Tibial nerve (tissue), 4 donors: ENCODE data around the gene SPTB. TPM values are rescaled to one million over a fixed set of nuclear protein-coding genes. Genes with fewer than 3 reads are reported as not detected.

ENCODE experiments used
- DNase-seq, 2 donors: peaks; one replicate each; pipeline ENCODE4 v3.0.0-alpha.2; 2019; ENCODE audit warnings: low spot score in 2 of 2
- H3K27ac ChIP-seq, 4 donors: fragments of 200-600 bp; sonication (generic) in 3 of 4; one replicate each; pipeline ENCODE4 v1.5.1; 2017 to 2019; ENCODE audit warnings: mild to moderate bottlenecking in 1 of 4
- H3K27me3 ChIP-seq, 2 donors: fragments of 200-600 bp; sonication (generic) in 1 of 2; one replicate each; pipeline versions ENCODE4 v1.5.1 to v1.6.0; 2017 to 2019
- H3K36me3 ChIP-seq, 3 donors: fragments of 200-600 bp; sonication (generic); one replicate each; pipeline ENCODE4 v1.5.1; 2018 to 2019
- H3K4me1 ChIP-seq, 4 donors: fragments of 200-600 bp; sonication (generic) in 3 of 4; one replicate each; pipeline ENCODE4 v1.5.1; 2017 to 2019
- H3K4me3 ChIP-seq, 4 donors: fragments of 200-600 bp; sonication (generic) in 3 of 4; one replicate each; pipeline ENCODE4 v1.5.1; 2017 to 2019; ENCODE audit warnings: mild to moderate bottlenecking in 1 of 4, moderate library complexity in 1 of 4
- H3K9me3 ChIP-seq, 4 donors: fragments of 200-600 bp; sonication (generic) in 3 of 4; one replicate each; pipeline ENCODE4 v1.5.1; 2017 to 2019
- CTCF ChIP-seq, 5 experiments: fragments of 200-600 bp in 3 of 5; fragments of 450-650 bp in 2 of 5; sonication (generic) in 3 of 5; IDR thresholded peaks; one replicate each; pipeline ENCODE4 v1.5.1; 2016 to 2019; ENCODE audit warnings: antibody characterized with exemption in 5 of 5, mild to moderate bottlenecking in 3 of 5, moderate library complexity in 2 of 5
- EP300 ChIP-seq, 2 donors: sonication (generic); formaldehyde crosslinking; IDR thresholded peaks; one replicate each; pipeline ENCODE4 v1.6.1; 2017; ENCODE audit warnings: antibody characterized with exemption in 2 of 2, mild to moderate bottlenecking in 1 of 2
- POLR2A ChIP-seq, 2 donors: fragments of 450-650 bp; IDR thresholded peaks; one replicate each; pipeline ENCODE4 v1.6.1; 2017; ENCODE audit warnings: antibody characterized with exemption in 2 of 2, mild to moderate bottlenecking in 2 of 2, moderate library complexity in 2 of 2
- WGBS, 2 donors: methylation state at CpG; one replicate each; pipeline ENCODE4 v1.1.5; 2018; 5-methylcytosine and 5-hydroxymethylcytosine counted together
- total RNA-seq, 4 donors: library from RNA; depleted of rRNA; stranded (reverse); fragments of >200 nt; gene quantifications; one replicate each; pipeline ENCODE4 v1.1.0, GENCODE V29; 2016

SPTB gene
- total RNA-seq, 4 donors from 2014 or later, result 4.5 to 12.6 (median 9.2) TPM

DNA sequence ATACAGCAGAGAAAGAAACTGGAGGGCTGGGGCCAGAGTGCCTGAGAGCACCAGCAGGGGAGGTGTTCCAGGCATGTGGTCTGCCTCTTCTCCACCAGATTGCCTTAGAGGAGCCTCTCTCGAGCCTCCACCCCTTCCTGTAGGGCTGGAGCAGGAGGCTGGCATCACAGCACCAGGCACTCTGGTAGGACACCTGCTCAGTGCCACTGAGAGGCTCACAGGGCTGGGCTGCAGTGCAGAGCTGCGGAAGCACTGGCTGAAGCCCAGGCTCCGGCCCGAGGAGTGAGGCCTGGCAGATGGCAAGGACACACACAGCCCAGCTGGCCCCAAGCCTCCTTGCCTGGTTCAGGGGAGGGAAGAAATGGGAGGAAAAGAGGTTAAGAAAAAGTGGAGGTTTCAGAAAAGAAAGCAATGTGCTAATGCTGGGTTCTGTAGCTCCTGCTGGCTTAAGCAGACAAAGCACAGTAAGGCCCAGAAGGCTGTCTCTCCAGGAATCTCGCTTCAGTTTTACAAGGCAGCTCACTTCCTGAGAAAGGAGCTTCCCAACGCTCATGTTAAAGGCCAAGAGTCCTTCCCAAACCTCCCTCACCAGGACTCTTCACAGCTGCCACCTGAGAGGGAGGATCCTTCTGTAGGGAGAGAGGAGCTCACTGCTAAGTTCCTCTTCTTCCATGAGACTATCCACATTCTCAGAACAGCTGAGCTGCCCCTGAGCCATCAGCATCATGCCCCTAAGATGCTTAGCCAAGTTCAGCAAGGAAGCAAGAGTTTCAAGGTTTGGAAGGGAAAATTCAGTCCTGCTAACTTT, 23.8 kb downstream of the SPTB start:
- Histone ChIP-seq H3K4me3 (no peak overlapping the region), H3K36me3 (no peaks in the 10 kb centered on the region), H3K27ac (no peak overlapping the region), H3K9me3 (no peaks in the 10 kb centered on the region), H3K27me3 (peaks cover 0 to 4% of the 10 kb centered on the region in 2 donors), H3K4me1 (no peaks in the 10 kb centered on the region)
- no peak for TF ChIP-seq CTCF (IDR thresholded peaks at IDR 0.05)
- no peak for TF ChIP-seq POLR2A (IDR thresholded peaks at IDR 0.05)
- no peak for DNase-seq
- 51 to 62% methylated on average over 6 of the region's 6 CpGs for WGBS, 2 donors

DNA sequence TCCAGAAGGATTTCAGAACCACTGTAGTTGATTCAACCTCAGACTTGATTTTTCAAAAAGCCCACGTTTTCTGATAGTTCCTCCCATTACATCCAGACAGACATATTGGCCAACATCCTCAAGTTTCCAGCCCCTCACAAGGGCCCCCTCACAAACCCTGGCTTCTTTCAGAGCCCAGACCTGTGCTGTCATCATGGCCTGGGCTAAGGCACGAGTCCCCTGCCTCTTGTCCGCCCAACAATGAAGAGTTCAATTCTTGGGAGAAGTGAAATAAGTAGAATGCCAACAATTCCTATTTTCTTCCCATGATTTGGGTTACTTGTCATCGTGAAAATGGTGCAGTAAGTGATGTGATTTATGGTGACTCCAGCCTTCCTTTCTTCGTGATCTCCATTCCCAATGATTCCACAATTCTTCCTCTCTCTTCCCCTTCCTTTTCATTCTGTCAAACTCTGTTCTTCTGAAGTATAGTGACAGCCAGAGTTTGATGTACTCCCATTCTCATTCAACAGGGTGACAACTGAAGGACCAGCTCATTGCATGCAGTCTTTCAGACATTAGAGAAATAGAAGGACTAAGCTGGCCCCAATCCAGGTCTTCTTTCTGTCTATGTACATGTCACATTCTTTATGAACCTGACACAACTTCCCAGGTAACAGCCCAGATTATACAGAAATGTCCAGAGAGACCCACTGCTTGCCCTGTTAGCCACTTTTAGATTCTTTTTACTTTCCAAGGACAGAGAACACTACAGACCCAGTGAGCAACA, 29.2 kb downstream of the SPTB start:
- H3K36me3 ChIP-seq, result no peaks in the 10 kb centered on the region
- H3K27me3 ChIP-seq, result peaks cover 0 to 6% of the 10 kb centered on the region in 2 donors
- DNase-seq, result no peak
- no peak overlapping the region for H3K27ac ChIP-seq
- H3K4me3 ChIP-seq, result no peak overlapping the region
- H3K4me1 ChIP-seq, result no peaks in the 10 kb centered on the region
- no peak for TF ChIP-seq EP300 (IDR thresholded peaks at IDR 0.05)
- no peak for TF ChIP-seq CTCF (IDR thresholded peaks at IDR 0.05)
- H3K9me3 ChIP-seq, result no peaks in the 10 kb centered on the region
- WGBS, 2 donors, result 65 to 75% methylated on average over 5 of the region's 5 CpGs

- 93 to 95% methylated on average over 4 of the region's 4 CpGs for WGBS, 2 donors
- no peak for DNase-seq
- Histone ChIP-seq H3K27ac (no peak overlapping the region), H3K4me3 (no peak overlapping the region), H3K4me1 (no peaks in the 10 kb centered on the region), H3K9me3 (no peaks in the 10 kb centered on the region), H3K36me3 (no peaks in the 10 kb centered on the region), H3K27me3 (peaks cover 0 to 6% of the 10 kb centered on the region in 2 donors)
- no peak for TF ChIP-seq EP300 (IDR thresholded peaks at IDR 0.05)
- no peak for TF ChIP-seq POLR2A (IDR thresholded peaks at IDR 0.05)
- no peak for TF ChIP-seq CTCF (IDR thresholded peaks at IDR 0.05)
Measured at GRCh38 chr14:64849940-64850339, 29.8 kb downstream of the SPTB start.

DNA sequence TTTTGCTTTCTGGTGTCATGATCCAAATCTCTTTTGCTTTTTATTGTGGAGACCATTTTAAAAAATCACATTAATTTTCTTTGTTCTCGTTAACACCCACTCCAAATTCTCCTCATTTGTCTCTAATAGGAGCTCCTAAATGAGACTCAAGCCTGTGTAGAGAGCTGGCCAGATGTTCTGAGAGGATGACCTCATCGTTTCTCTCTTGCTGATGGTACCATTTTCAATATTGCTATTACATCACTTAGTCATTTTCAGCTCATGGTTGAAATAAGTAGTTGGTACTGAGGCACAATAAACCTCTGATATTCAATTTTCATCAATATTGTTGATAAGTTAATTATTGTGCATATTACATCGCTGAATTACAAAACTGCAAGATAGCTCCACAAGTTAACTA, 31.5 kb downstream of the SPTB start:
- 81 to 83% methylated on average over 3 of the region's 3 CpGs for WGBS, 2 donors
- no peaks in the 10 kb centered on the region for H3K36me3 ChIP-seq
- no peaks in the 10 kb centered on the region for H3K4me1 ChIP-seq
- H3K27me3 ChIP-seq, result peaks cover 0 to 10% of the 10 kb centered on the region in 2 donors
- H3K9me3 ChIP-seq, result no peaks in the 10 kb centered on the region
- no peak for DNase-seq
- TF ChIP-seq POLR2A (IDR thresholded peaks at IDR 0.05) (no peak), CTCF (IDR thresholded peaks at IDR 0.05) (no peak), EP300 (IDR thresholded peaks at IDR 0.05) (no peak)
- H3K4me3 ChIP-seq, result no peak overlapping the region
- H3K27ac ChIP-seq, result no peak overlapping the region

GRCh38 chr14:64846319-64846718, 33.4 kb downstream of the SPTB start:
- no peak for TF ChIP-seq CTCF (IDR thresholded peaks at IDR 0.05)
- no peak for TF ChIP-seq POLR2A (IDR thresholded peaks at IDR 0.05)
- TF ChIP-seq EP300 (IDR thresholded peaks at IDR 0.05), result no peak
- WGBS, 2 donors, result 83 to 89% methylated on average over 4 of the region's 4 CpGs

More at GRCh38 chr14:64846319-64846718, 33.4 kb downstream of the SPTB start:
- DNase-seq, result no peak
- Histone ChIP-seq H3K4me1 (no peaks in the 10 kb centered on the region), H3K4me3 (no peak overlapping the region), H3K27ac (no peak overlapping the region), H3K36me3 (no peaks in the 10 kb centered on the region), H3K27me3 (peaks cover 0 to 17% of the 10 kb centered on the region in 2 donors), H3K9me3 (no peaks in the 10 kb centered on the region)
